Measurements from ENCODE around the gene CWC22.

DNA sequence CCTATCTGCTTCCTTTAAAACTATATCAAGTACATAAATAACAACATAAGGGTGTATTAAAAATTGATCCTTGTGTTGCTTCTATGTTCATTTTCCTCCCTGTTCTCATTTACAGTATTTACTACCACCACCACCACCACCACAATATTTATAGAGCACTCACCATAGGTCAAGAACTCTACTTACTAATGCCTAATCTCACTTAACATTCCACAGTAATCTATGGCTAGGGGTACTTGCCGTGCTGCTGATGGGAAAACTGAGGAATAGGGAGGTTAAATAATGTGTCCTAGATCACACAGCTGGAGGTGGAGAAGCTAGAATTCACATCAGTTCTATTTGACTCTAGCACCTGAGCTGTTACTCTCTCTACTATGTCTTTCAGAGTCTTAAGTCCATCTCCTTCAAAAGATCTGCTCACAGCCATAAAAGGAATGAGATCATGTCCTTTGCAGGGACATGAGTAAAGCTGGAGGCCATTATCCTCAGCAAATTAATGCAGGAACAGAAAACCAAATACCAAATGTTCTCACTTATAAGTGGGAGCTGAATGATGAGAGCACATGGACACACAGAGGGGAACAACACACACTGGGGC lies 91.6 kb downstream of the CWC22 start:
- no peak for TF ChIP-seq CTCF (IDR thresholded peaks at IDR 0.05; ENCODE audit: low read depth, low read length)
- no peak for TF ChIP-seq EZH2phosphoT487 (IDR thresholded peaks at IDR 0.05; ENCODE audit: low read depth)

Measured in OCI-LY3 (cell line).